Ovary (tissue), 3 donors: ENCODE data around the gene MRPL1.

Experiments
- CTCF ChIP-seq, 3 donors: fragments of 450-650 bp in 2 of 3; fragments of 200-600 bp in 1 of 3; IDR thresholded peaks; one replicate each; pipeline versions ENCODE4 v1.5.1 to v1.8.0; 2016 to 2022; ENCODE audit warnings: antibody characterized with exemption in 3 of 3, mild to moderate bottlenecking in 1 of 3
- EP300 ChIP-seq: sonication (generic); formaldehyde crosslinking; IDR thresholded peaks from one replicate; pipeline ENCODE4 v1.6.1; 2017; ENCODE audit warnings: antibody characterized with exemption
- POLR2A ChIP-seq: fragments of 450-650 bp; IDR thresholded peaks from one replicate; pipeline ENCODE4 v1.6.1; 2017; ENCODE audit warnings: antibody characterized with exemption, mild to moderate bottlenecking, moderate library complexity
- donor health status: DM: no; HTN: no; CAD: no.

DNA sequence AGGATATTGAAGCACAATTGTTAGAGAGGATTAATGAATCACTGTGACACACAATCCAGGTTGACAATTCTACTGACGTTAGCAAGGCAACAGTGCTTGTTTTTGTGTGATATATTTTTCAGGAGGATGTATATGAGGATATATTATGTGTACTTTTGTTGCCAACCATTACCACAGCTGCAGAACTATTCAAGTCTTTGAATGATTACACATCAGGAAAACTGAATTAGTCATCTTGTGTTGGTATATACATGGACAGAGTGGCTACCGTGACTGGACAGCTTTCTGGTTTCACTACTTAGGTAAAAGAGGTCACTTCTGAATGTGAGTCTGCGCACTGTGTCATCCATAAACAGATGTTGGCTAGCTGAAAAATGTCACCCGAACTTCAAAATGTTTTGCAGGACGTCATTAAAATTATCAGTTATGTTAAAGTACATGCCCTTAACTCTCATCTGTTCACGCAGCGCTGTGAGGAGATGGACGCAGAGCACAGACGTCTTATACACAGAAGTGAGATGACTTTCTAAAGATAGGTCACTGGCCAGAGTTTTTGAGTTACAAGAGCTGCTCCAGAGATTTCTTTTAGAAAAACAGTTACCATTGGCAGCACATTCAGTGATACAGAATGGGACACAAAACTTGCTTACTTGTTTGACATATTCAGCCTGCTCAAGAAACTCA, 69.0 kb downstream of the MRPL1 start:
- TF ChIP-seq CTCF (IDR thresholded peaks at IDR 0.05) (no peak), POLR2A (no peak), EP300 (no peak)
